Gastroesophageal sphincter (tissue), 3 donors: Measurements from ENCODE around the gene MRRF.

Source experiments
- CTCF ChIP-seq, 4 experiments: fragments of 200-600 bp in 2 of 4; fragments of 450-650 bp in 2 of 4; sonication (generic) in 1 of 4; IDR thresholded peaks; one replicate each; pipeline ENCODE4 v1.5.1; 2017 to 2019; ENCODE audit warnings: antibody characterized with exemption in 4 of 4, mild to moderate bottlenecking in 2 of 4, moderate library complexity in 2 of 4
- EP300 ChIP-seq: sonication (generic); formaldehyde crosslinking; IDR thresholded peaks from one replicate; pipeline ENCODE4 v1.6.1; 2017; ENCODE audit warnings: antibody characterized with exemption, mild to moderate bottlenecking
- POLR2A ChIP-seq, 2 donors: fragments of 450-650 bp; IDR thresholded peaks; one replicate each; pipeline ENCODE4 v1.6.1; 2017; ENCODE audit warnings: antibody characterized with exemption in 2 of 2, mild to moderate bottlenecking in 2 of 2, moderate library complexity in 1 of 2
- POLR2AphosphoS5 ChIP-seq: sonication (generic); formaldehyde crosslinking; IDR thresholded peaks from one replicate; pipeline ENCODE4 v1.6.1; 2017; ENCODE audit warnings: antibody characterized with exemption

GRCh38 chr9:122309861-122310260 lies 45.2 kb downstream of the MRRF start:
- TF ChIP-seq POLR2A (IDR thresholded peaks at IDR 0.05) (no peak), EP300 (no peak), CTCF (IDR thresholded peaks at IDR 0.05) (no peak), POLR2AphosphoS5 (no peak)
